LNCaP clone FGC (cell line): Measurements from ENCODE around the gene GLI3.

Experiments used
- DNase-seq: peaks from one replicate; pipeline ENCODE4 v3.0.0-alpha.2; 2011; ENCODE audit warnings: low read depth
- H3K4me3 ChIP-seq: 2 replicates; pipeline ENCODE4 v1.5.1; 2011; ENCODE audit warnings: mild to moderate bottlenecking, low read depth, low read length, control low read depth
- CTCF ChIP-seq: IDR thresholded peaks from 2 replicates; pipeline ENCODE4 v1.5.1; 2012; ENCODE audit warnings: mild to moderate bottlenecking; ENCODE audit not compliant: control insufficient read depth, insufficient read depth; ENCODE audit errors: extremely low read depth

GLI3 gene

GRCh38 chr7:42071372-42072261 lies 165.4 kb downstream of the GLI3 start:
- no peak overlapping the region for H3K4me3 ChIP-seq
- TF ChIP-seq CTCF = no peak
- DNase-seq = no peak

DNA sequence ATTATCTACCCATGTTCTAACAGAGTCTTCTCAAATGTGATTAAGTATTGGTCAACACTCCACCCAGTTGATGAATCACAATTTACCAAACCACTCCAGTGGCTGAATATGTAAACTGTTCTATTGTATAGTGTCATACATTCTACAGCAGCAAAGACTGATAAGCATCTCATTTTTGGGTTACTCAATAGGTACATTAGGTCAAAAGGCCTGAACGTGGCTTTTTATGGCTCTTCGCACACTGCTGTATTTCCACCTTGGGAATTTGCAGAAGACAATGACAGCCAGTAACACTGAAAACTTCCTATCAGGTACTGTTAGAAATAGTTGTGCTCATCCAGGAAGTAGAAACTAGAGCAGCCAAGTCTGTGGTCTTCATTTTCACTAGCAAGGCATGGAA lies 166.9 kb downstream of the GLI3 start:
- peak; percentile 90 for DNase-seq
- TF ChIP-seq CTCF = no peak
- no peak overlapping the region for H3K4me3 ChIP-seq

DNA sequence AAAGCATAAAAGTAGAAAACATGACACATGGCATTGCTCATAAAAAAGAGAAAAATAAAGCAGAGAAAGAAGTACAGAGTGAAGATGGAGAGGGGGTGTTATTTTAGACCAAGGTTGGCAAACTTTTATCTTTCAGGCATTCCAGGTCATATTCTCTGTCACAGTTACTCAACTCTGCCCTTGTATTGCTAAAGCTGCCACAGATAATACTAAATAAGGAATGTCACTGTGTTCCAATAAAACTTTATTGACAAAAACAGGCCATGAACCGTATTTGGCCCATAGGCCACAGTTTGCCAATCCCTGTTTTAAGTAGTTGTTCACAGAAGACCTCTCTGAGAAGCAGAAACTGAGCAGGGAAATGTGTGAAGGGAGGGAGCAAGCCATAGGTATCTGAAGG lies 167.4 kb downstream of the GLI3 start:
- no peak overlapping the region for H3K4me3 ChIP-seq
- DNase-seq = no peak
- TF ChIP-seq CTCF = no peak

GRCh38 chr7:42068554-42069280 lies 168.3 kb downstream of the GLI3 start:
- DNase-seq = no peak
- TF ChIP-seq CTCF = no peak

GRCh38 chr7:42065942-42066341 lies 171.1 kb downstream of the GLI3 start:
- TF ChIP-seq CTCF = no peak
- no peak overlapping the region for H3K4me3 ChIP-seq
- DNase-seq = no peak

More at GRCh38 chr7:42068554-42069280, 168.3 kb downstream of the GLI3 start:
- H3K4me3 ChIP-seq = no peak overlapping the region

DNA sequence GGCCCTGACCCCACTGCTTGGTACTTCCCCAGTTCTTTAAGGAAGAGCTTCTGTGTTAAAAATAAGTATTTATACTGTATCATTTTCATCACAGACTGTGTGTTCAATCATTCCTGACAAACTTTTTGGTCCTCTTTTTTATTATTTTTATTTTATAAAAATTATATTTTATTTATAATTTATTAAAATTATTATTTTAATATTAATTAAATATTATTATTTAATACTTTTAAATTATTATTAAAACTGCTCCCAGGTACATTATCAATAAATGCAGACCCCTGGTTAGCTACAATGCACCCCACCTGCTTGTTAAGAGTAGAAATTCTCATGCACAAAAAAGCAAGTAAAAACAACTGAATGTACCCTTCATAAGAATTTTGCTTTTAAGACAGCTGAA lies 172.0 kb downstream of the GLI3 start:
- DNase-seq = no peak
- no peak overlapping the region for H3K4me3 ChIP-seq
- TF ChIP-seq CTCF = no peak
